Measurements from ENCODE around the gene GPC6. TPM values are rescaled to one million over a fixed set of nuclear protein-coding genes. Genes with fewer than 3 reads are reported as not detected.
A peak's percentile ranks its signal among the peaks of the same experiment; 100 is the strongest.

GPC6 gene
- total RNA-seq, 3 donors from 2014 or later (not counting 1 experiment from before 2014, with no cell fraction given), result not detected

- Histone ChIP-seq H3K4me1 (ENCODE audit: control insufficient read depth, insufficient read depth, low read length) (peaks cover 51% of the 10 kb centered on the region), H3K27ac (ENCODE audit: low read length) (peak overlapping the region; percentile 91), H3K9me3 (ENCODE audit: control insufficient read depth, insufficient read depth, low read length) (peaks cover 11% of the 10 kb centered on the region), H3K4me3 (ENCODE audit: low read length) (no peak overlapping the region), H3K36me3 (ENCODE audit: control insufficient read depth, insufficient read depth, low read length) (no peaks in the 10 kb centered on the region), H3K27me3 (ENCODE audit: control insufficient read depth, insufficient read depth, low read length) (no peaks in the 10 kb centered on the region)
- no peak for DNase-seq
- H3K4me1 Mint-ChIP-seq, result peaks cover 58 to 61% of the 10 kb centered on the region in 2 donors
- peaks cover 7% of the 10 kb centered on the region for H3K36me3 Mint-ChIP-seq
- H3K9me3 Mint-ChIP-seq, result peaks cover 2 to 7% of the 10 kb centered on the region in 2 donors
- H3K27ac Mint-ChIP-seq, result peak overlapping the region; percentile 97 to 98
- intact Hi-C loops (cut with micrococcal nuclease), result no loop called here
- ATAC-seq, result no peak
- no peaks in the 10 kb centered on the region for H3K27me3 Mint-ChIP-seq (ENCODE audit: low read depth in 2 of 2)
- peak overlapping the region; percentile 86 for H3K4me3 Mint-ChIP-seq
- TF ChIP-seq CTCF (IDR thresholded peaks at IDR 0.05), result no peak
- WGBS (ENCODE audit: insufficient coverage), result 88% methylated on average over 13 of the region's 14 CpGs
These were observed 1098.3 kb downstream of the GPC6 start for GRCh38 chr13:94324767-94325540.

- TF ChIP-seq CTCF (IDR thresholded peaks at IDR 0.05), result no peak
- H3K27ac ChIP-seq (ENCODE audit: low read length), result no peak overlapping the region
- peaks cover 55% of the 10 kb centered on the region for H3K4me1 ChIP-seq (ENCODE audit: control insufficient read depth, insufficient read depth, low read length)
- no peaks in the 10 kb centered on the region for H3K27me3 Mint-ChIP-seq (ENCODE audit: low read depth in 2 of 2)
- DNase-seq, result no peak
- no peaks in the 10 kb centered on the region for H3K36me3 ChIP-seq (ENCODE audit: control insufficient read depth, insufficient read depth, low read length)
- H3K36me3 Mint-ChIP-seq, result peaks cover 7% of the 10 kb centered on the region
- no peak overlapping the region for H3K4me3 ChIP-seq (ENCODE audit: low read length)
- peak overlapping the region; percentile 97 to 98 for H3K27ac Mint-ChIP-seq
- intact Hi-C loops (cut with micrococcal nuclease), result no loop called here
- H3K27me3 ChIP-seq (ENCODE audit: control insufficient read depth, insufficient read depth, low read length), result no peaks in the 10 kb centered on the region
- H3K4me3 Mint-ChIP-seq, result no peak overlapping the region
- peaks cover 64 to 68% of the 10 kb centered on the region in 2 donors for H3K4me1 Mint-ChIP-seq
- no peak for ATAC-seq
- peaks cover 2 to 7% of the 10 kb centered on the region in 2 donors for H3K9me3 Mint-ChIP-seq
- 94% methylated on average over 6 of the region's 6 CpGs for WGBS (ENCODE audit: insufficient coverage)
- H3K9me3 ChIP-seq (ENCODE audit: control insufficient read depth, insufficient read depth, low read length), result peaks cover 11% of the 10 kb centered on the region
These were observed 1099.0 kb downstream of the GPC6 start for GRCh38 chr13:94325650-94326049.

GRCh38 chr13:94327318-94327717 is 1100.7 kb downstream of the GPC6 start:
- Histone ChIP-seq H3K27me3 (ENCODE audit: control insufficient read depth, insufficient read depth, low read length) (no peaks in the 10 kb centered on the region), H3K36me3 (ENCODE audit: control insufficient read depth, insufficient read depth, low read length) (no peaks in the 10 kb centered on the region), H3K4me1 (ENCODE audit: control insufficient read depth, insufficient read depth, low read length) (peaks cover 55% of the 10 kb centered on the region), H3K9me3 (ENCODE audit: control insufficient read depth, insufficient read depth, low read length) (peaks cover 11% of the 10 kb centered on the region), H3K27ac (ENCODE audit: low read length) (peak overlapping the region; percentile 63), H3K4me3 (ENCODE audit: low read length) (no peak overlapping the region)
- peak overlapping the region; percentile 74 for H3K4me3 Mint-ChIP-seq
- TF ChIP-seq CTCF (IDR thresholded peaks at IDR 0.05), result no peak
- peak overlapping the region; percentile 80 to 91 for H3K27ac Mint-ChIP-seq
- peak in 1 of 3 donors; percentile 13 for ATAC-seq
- H3K27me3 Mint-ChIP-seq (ENCODE audit: low read depth in 2 of 2), result no peaks in the 10 kb centered on the region
- WGBS (ENCODE audit: insufficient coverage), result 0% methylated on average over 5 of the region's 6 CpGs
- DNase-seq, result peak in 1 of 2 donors; percentile 56
- peaks cover 62 to 66% of the 10 kb centered on the region in 2 donors for H3K4me1 Mint-ChIP-seq
- intact Hi-C loops (cut with micrococcal nuclease), result no loop called here
- H3K9me3 Mint-ChIP-seq, result peaks cover 2 to 7% of the 10 kb centered on the region in 2 donors
- H3K36me3 Mint-ChIP-seq, result peaks cover 7% of the 10 kb centered on the region

Data from natural killer cell (primary cell).